ENCODE measurements around the gene KCNJ9. TPM values are rescaled to one million over a fixed set of nuclear protein-coding genes. Genes with fewer than 3 reads are reported as not detected.

The KCNJ9 gene
- total and polyA plus RNA-seq, 4 donors, result not detected

DNA sequence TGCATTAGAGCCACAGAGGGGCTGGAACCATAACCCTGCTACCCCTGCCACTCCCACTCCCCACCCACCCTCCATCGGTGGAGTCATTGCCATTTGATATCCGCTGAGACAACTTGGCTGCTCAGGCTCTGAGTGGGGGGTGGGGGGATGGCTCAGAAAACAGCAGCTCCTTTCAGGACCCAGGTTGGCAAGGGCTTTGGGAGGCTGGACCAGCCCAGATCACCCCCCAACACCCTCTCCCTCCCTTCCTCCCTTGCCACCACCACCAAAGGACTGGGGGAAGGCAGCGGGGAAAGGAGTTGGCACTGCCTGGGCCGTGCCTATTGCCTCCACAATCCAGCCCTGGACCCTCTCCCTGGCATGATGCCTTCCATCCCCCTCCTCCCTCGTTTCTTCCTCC, 13.1 kb upstream of the KCNJ9 start:
- Histone ChIP-seq H3K4me1 (ENCODE audit: control insufficient read depth in 4 of 4, insufficient read depth in 4 of 4, low read length in 3 of 4) (peaks cover 0 to 6% (median 3%) of the 10 kb centered on the region in 4 donors), H3K9me3 (ENCODE audit: control insufficient read depth in 4 of 4, low read length in 3 of 4) (no peaks in the 10 kb centered on the region), H3K9ac (ENCODE audit: low read depth in 1 of 2, low read length in 2 of 2) (no peak overlapping the region), H3K27me3 (ENCODE audit: control insufficient read depth in 4 of 4, insufficient read depth in 4 of 4, low read length in 3 of 4) (no peaks in the 10 kb centered on the region), H3K36me3 (ENCODE audit: control insufficient read depth in 4 of 4, insufficient read depth in 3 of 4, low read depth in 1 of 4, low read length in 3 of 4) (no peaks in the 10 kb centered on the region), H3K4me3 (ENCODE audit: low read depth in 1 of 3, low read length in 3 of 3) (no peak overlapping the region), H3K27ac (ENCODE audit: low read depth in 1 of 2, low read length in 2 of 2) (no peak overlapping the region)
- no peak for DNase-seq (ENCODE audit: low spot score)
- WGBS, result 71% methylated on average over 5 of the region's 5 CpGs
- TF ChIP-seq, protein P1, sequence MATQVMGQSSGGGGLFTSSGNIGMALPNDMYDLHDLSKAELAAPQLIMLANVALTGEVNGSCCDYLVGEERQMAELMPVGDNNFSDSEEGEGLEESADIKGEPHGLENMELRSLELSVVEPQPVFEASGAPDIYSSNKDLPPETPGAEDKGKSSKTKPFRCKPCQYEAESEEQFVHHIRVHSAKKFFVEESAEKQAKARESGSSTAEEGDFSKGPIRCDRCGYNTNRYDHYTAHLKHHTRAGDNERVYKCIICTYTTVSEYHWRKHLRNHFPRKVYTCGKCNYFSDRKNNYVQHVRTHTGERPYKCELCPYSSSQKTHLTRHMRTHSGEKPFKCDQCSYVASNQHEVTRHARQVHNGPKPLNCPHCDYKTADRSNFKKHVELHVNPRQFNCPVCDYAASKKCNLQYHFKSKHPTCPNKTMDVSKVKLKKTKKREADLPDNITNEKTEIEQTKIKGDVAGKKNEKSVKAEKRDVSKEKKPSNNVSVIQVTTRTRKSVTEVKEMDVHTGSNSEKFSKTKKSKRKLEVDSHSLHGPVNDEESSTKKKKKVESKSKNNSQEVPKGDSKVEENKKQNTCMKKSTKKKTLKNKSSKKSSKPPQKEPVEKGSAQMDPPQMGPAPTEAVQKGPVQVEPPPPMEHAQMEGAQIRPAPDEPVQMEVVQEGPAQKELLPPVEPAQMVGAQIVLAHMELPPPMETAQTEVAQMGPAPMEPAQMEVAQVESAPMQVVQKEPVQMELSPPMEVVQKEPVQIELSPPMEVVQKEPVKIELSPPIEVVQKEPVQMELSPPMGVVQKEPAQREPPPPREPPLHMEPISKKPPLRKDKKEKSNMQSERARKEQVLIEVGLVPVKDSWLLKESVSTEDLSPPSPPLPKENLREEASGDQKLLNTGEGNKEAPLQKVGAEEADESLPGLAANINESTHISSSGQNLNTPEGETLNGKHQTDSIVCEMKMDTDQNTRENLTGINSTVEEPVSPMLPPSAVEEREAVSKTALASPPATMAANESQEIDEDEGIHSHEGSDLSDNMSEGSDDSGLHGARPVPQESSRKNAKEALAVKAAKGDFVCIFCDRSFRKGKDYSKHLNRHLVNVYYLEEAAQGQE (IDR thresholded peaks at IDR 0.05), result no peak
- TF ChIP-seq YY1 (IDR thresholded peaks at IDR 0.05) (no peak), SP1 (IDR thresholded peaks at IDR 0.05) (no peak), CTCF (IDR thresholded peaks at IDR 0.05; ENCODE audit: low read depth, low read length, missing input control) (no peak), RXRA (IDR thresholded peaks at IDR 0.05) (no peak), JUND (IDR thresholded peaks at IDR 0.05) (no peak), TAF1 (conservative IDR thresholded peaks at IDR 0.05) (no peak), NR2F2 (IDR thresholded peaks at IDR 0.05) (no peak), GABPA (IDR thresholded peaks at IDR 0.05 in 1 of 2, conservative IDR thresholded peaks at IDR 0.05 in 1 of 2) (no peak), HNF4G (IDR thresholded peaks at IDR 0.05) (no peak), RAD21 (IDR thresholded peaks at IDR 0.05) (no peak), EGR1 (IDR thresholded peaks at IDR 0.05; ENCODE audit: low read depth in 2 of 2) (no peak), HNF4A (conservative IDR thresholded peaks at IDR 0.05) (no peak), FOXA1 (IDR thresholded peaks at IDR 0.05) (no peak), FOXA2 (IDR thresholded peaks at IDR 0.05) (no peak)
- TF ChIP-seq, protein P2, sequence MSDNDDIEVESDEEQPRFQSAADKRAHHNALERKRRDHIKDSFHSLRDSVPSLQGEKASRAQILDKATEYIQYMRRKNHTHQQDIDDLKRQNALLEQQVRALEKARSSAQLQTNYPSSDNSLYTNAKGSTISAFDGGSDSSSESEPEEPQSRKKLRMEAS (IDR thresholded peaks at IDR 0.05), result no peak
- TF ChIP-seq, protein P3, sequence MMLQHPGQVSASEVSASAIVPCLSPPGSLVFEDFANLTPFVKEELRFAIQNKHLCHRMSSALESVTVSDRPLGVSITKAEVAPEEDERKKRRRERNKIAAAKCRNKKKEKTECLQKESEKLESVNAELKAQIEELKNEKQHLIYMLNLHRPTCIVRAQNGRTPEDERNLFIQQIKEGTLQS (IDR thresholded peaks at IDR 0.05), result no peak
- TF ChIP-seq, protein P4, sequence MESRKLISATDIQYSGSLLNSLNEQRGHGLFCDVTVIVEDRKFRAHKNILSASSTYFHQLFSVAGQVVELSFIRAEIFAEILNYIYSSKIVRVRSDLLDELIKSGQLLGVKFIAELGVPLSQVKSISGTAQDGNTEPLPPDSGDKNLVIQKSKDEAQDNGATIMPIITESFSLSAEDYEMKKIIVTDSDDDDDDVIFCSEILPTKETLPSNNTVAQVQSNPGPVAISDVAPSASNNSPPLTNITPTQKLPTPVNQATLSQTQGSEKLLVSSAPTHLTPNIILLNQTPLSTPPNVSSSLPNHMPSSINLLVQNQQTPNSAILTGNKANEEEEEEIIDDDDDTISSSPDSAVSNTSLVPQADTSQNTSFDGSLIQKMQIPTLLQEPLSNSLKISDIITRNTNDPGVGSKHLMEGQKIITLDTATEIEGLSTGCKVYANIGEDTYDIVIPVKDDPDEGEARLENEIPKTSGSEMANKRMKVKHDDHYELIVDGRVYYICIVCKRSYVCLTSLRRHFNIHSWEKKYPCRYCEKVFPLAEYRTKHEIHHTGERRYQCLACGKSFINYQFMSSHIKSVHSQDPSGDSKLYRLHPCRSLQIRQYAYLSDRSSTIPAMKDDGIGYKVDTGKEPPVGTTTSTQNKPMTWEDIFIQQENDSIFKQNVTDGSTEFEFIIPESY (IDR thresholded peaks at IDR 0.05), result no peak

Measured in liver (tissue), 9 donors.